ENCODE measurements around the gene MAGI1. TPM values are rescaled to one million over a fixed set of nuclear protein-coding genes. Genes with fewer than 3 reads are reported as not detected.

MAGI1 gene
- total RNA-seq, 2 donors from 2014 or later = 38.6 to 45.1 TPM

DNA sequence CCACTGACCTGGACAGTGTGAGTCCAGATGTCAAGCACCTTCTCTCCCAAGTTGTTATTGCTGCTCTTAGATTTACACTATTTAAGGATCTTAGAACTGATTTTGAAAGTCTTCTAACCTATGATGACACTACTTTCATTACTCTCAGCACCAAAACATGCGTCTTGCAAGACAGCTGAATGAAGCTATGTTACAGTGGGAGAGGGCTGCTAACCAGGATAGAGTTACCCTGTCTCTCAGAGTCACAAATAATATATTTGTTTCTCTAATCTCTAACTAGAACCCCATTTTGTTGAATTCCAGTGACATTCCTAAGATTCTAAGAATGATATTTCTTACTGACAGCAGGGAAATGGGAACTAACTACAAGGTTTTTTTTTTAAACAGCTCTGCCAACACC is 455.5 kb downstream of the MAGI1 start:
- H3K36me3 ChIP-seq (ENCODE audit: control insufficient read depth, insufficient read depth, low read length) = no peaks in the 10 kb centered on the region
- no peak overlapping the region for H3K27ac Mint-ChIP-seq
- H3K27me3 Mint-ChIP-seq (ENCODE audit: insufficient read depth) = no peaks in the 10 kb centered on the region
- H3K9ac ChIP-seq (ENCODE audit: extremely low read depth, low read length, poor library complexity, severe bottlenecking) = no peak overlapping the region
- H3K9me3 Mint-ChIP-seq = no peaks in the 10 kb centered on the region
- no peak overlapping the region for H3K4me3 ChIP-seq (ENCODE audit: low read length)
- TF ChIP-seq CTCF (conservative IDR thresholded peaks at IDR 0.05) = no peak
- H3K4me1 Mint-ChIP-seq = peaks cover 3% of the 10 kb centered on the region
- H3K4me1 ChIP-seq (ENCODE audit: control insufficient read depth, insufficient read depth, low read length) = no peaks in the 10 kb centered on the region
- H3K27me3 ChIP-seq (ENCODE audit: control insufficient read depth, insufficient read depth, low read length, poor library complexity, severe bottlenecking) = no peaks in the 10 kb centered on the region
- no peak for DNase-seq
- 95% methylated on average over 1 of the region's 1 CpG; no CpG with 5 or more reads in 1 of the 2 experiments for WGBS, 2 experiments (ENCODE audit: insufficient coverage in 1 of 2, insufficient read length in 1 of 2)
- H3K4me3 Mint-ChIP-seq = no peak overlapping the region
- H3K36me3 Mint-ChIP-seq (ENCODE audit: low read depth) = no peaks in the 10 kb centered on the region
- no peaks in the 10 kb centered on the region for H3K9me3 ChIP-seq (ENCODE audit: control insufficient read depth, low read length)
- no peak overlapping the region for H3K27ac ChIP-seq (ENCODE audit: low read depth, low read length)

GRCh38 chr3:65582012-65582717 is 456.6 kb downstream of the MAGI1 start:
- Histone ChIP-seq H3K27me3 (ENCODE audit: control insufficient read depth, insufficient read depth, low read length, poor library complexity, severe bottlenecking) (no peaks in the 10 kb centered on the region), H3K9me3 (ENCODE audit: control insufficient read depth, low read length) (no peaks in the 10 kb centered on the region), H3K27ac (ENCODE audit: low read depth, low read length) (no peak overlapping the region), H3K9ac (ENCODE audit: extremely low read depth, low read length, poor library complexity, severe bottlenecking) (no peak overlapping the region), H3K4me1 (ENCODE audit: control insufficient read depth, insufficient read depth, low read length) (no peaks in the 10 kb centered on the region), H3K4me3 (ENCODE audit: low read length) (no peak overlapping the region), H3K36me3 (ENCODE audit: control insufficient read depth, insufficient read depth, low read length) (no peaks in the 10 kb centered on the region)
- no peak for DNase-seq
- peaks cover 3% of the 10 kb centered on the region for H3K4me1 Mint-ChIP-seq
- H3K9me3 Mint-ChIP-seq = no peaks in the 10 kb centered on the region
- no peak for TF ChIP-seq CTCF (conservative IDR thresholded peaks at IDR 0.05)
- 94 to 100% methylated on average over 5 to 7 of the region's 7 CpGs for WGBS, 2 experiments (ENCODE audit: insufficient coverage in 1 of 2, insufficient read length in 1 of 2)
- H3K27ac Mint-ChIP-seq = no peak overlapping the region
- H3K36me3 Mint-ChIP-seq (ENCODE audit: low read depth) = no peaks in the 10 kb centered on the region
- H3K4me3 Mint-ChIP-seq = no peak overlapping the region
- no peaks in the 10 kb centered on the region for H3K27me3 Mint-ChIP-seq (ENCODE audit: insufficient read depth)

- Mint-ChIP-seq H3K4me3 (no peak overlapping the region), H3K27me3 (ENCODE audit: insufficient read depth) (no peaks in the 10 kb centered on the region), H3K27ac (no peak overlapping the region), H3K9me3 (no peaks in the 10 kb centered on the region), H3K36me3 (ENCODE audit: low read depth) (no peaks in the 10 kb centered on the region), H3K4me1 (peaks cover 3% of the 10 kb centered on the region)
- TF ChIP-seq CTCF (conservative IDR thresholded peaks at IDR 0.05) = no peak
- no peaks in the 10 kb centered on the region for H3K9me3 ChIP-seq (ENCODE audit: control insufficient read depth, low read length)
- no peak overlapping the region for H3K27ac ChIP-seq (ENCODE audit: low read depth, low read length)
- no peak for DNase-seq
- 92 to 93% methylated on average over 2 of the region's 2 CpGs for WGBS, 2 experiments (ENCODE audit: insufficient coverage in 1 of 2, insufficient read length in 1 of 2)
- H3K27me3 ChIP-seq (ENCODE audit: control insufficient read depth, insufficient read depth, low read length, poor library complexity, severe bottlenecking) = no peaks in the 10 kb centered on the region
- H3K4me3 ChIP-seq (ENCODE audit: low read length) = no peak overlapping the region
- no peaks in the 10 kb centered on the region for H3K36me3 ChIP-seq (ENCODE audit: control insufficient read depth, insufficient read depth, low read length)
- H3K9ac ChIP-seq (ENCODE audit: extremely low read depth, low read length, poor library complexity, severe bottlenecking) = no peak overlapping the region
- no peaks in the 10 kb centered on the region for H3K4me1 ChIP-seq (ENCODE audit: control insufficient read depth, insufficient read depth, low read length)
Observed at GRCh38 chr3:65581313-65581712, 457.4 kb downstream of the MAGI1 start.
